GM18870 (cell line): ENCODE data around the gene ZNF726.
"Not testable (repeated sequence)": the region's sequence is repeated elsewhere in the genome, so short reads cannot be mapped to it uniquely, and the experiment has no call there.

Experiments
- ATAC-seq: cut with Tn5 transposase; IDR thresholded peaks from one replicate; pipeline ENCODE4 v1.9.1; 2021; ENCODE audit warnings: moderate library complexity; ENCODE audit not compliant: unreplicated experiment

Gene ZNF726

DNA sequence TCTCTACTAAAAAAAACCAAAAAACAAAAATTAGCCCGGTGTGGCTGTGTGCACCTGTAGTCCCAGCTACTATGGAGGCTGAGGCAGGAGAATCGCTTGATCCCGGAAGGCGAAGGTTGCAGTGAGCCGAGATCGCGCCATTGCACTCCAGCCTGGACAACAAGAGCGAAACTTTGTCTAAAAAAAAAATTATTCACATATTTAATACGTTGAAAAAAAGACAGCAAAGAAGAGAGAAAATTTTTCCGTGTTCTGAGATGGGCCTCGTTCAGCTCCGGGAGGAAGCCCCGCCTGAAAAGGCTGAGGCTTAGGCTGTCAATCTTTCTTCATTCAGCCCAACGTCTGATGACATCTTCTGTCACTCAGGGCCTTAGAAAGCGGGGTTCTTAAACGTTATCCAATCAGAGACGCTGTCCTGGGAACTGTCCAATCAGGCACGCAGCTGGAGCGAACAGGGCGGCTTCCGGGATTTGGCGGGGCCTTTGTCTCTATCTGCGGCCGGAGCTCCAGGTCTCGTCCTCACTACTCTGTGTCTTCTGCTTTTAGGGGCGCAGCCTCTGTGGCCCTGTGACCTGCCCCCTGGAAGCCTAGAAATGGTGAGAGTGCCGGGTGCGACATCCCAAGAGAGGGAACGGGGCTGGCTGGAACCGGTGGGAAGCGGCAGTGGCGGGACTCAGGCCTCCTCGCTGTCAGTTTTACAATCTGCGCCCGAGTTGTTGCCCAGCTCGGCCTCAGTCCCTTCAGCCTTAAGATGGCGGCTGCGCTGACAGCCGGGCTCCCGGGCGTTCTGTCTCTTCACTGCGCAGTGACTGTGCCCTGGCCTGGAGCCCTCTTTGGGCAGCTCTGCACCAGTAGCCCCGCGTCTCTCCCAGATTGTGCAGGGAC is at the start of gene ZNF726:
Gene ZNF726, plus strand, starts transcription at position 485 of the 885 bp plus-strand sequence. Its CDS starts 109 bp downstream, at position 594.
- ATAC-seq = peak; percentile 98

DNA sequence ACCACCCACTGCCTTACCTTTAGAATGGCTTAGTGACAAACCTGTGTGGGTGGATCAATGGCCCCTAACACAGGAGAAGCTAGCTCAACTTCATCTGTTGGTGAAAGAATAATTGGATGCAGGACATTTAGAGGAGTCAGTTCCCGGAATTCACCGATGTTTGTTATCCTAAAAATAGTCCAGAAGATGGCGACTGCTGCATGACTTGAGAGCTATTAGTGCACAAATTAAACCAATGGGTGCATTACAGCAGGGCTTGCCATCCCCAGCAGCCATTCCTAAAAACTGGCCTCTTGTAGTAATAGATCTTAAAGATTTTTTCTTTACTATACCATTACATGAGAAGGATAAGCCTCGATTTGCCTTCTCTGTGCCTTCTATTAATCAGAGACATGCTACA is 46.8 kb upstream of the ZNF726 start:
- no peak for ATAC-seq

DNA sequence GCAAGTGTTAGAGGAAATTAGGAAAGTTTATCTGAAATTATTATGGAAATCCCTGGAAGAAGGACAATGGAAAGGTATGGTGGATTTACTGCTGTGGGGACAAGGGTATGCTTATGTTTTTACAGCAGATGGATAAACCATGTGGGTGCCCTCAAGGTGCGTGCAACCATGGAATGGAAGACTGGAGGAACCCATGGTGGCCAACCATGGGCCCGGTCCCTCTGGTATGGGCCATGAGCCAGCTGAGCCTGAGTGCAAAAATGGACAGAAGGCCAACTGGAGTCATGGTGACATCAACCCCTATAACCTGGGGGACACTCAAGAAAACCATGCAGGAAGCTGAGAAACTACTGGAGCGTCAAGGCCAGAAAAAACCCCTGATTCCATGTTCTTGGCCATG is 46.1 kb upstream of the ZNF726 start:
- no peak for ATAC-seq

DNA sequence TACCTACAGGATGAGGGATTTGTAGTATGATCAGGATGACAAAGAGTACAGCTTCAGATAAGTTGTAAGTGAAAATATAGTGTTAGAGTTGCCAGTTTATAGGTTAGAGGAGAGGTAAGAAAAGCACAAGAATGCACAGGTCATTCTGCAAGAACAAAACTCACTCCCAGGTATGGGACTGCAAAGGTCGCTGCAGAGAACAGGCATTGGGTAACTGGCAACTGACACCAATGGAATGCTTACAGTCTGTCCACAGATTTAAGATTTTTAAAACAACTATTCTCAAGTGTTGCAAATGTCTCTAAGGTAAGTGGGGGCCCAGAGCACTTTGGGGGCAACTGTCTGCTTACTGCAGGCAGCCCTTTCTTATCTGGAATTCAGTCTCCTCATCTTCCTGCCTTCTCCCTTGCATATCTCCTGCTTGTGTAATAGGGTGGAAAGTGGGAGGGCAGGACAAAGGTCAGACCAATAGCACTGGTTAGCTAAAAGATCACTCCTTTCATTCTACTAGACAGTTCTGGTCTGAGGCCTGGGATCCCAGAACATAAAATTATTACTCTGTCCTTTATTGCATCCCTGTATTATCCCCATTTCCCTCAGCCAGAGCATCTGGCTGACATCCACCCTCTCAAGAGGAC is 42.3 kb upstream of the ZNF726 start:
- no peak for ATAC-seq

DNA sequence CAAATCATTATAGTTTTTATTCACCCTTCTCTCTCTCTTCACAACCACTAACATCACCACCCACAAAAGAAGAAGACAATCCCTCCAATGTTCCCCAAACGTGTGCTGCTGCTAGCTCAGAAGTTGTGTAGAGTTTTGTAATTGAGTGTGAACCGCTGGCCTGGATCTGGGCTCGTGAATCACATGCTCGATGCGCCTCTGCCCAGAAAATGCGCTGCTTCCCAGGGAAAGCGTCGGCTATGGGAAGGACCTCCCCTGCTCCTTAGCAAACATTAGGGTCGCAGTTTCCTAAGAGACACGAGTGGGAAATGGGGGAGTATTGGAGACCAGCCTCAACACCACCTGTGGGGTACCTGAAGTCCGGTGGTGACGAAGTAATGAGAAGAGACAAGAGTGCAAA is 38.4 kb upstream of the ZNF726 start:
- no peak for ATAC-seq

DNA sequence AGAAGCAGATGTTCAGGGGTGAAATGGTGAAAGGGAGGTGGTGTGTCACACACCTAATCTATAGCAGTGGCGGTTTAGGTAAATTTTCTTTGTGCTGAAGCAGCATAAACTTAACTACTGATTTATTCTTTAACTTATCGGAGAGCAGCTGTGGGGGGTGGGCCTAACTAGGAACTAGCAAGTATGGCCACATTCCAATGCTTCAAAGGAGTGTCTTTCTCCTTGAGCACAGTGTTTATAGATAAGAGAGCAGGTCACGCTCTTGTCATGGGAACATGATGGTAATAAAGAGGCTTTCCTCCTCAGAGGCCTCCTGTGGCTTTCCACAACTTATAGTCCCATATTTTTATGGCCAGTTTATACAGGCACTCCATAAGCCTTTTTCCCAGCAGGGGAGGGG is 37.9 kb upstream of the ZNF726 start:
- ATAC-seq = not testable (repeated sequence)

DNA sequence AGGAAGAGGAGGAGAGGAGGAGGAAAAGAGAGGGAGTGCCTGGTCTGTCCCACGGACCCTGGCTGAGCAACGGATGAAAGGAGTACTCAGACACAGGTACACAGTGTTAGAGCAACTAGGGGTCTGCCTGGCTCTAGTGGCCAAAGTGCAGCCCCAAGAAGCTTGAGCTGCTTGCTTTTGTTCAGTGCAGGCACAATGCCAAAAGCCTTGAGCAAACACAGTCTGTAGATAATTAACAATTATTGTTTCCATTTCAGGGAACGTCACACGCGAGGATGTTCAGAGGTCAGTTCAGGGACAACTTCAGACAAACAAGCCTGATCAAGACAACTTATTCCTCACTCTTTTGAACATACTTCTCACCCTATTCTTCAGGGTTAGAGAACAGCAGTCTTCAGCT is 32.2 kb upstream of the ZNF726 start:
- ATAC-seq = no peak

DNA sequence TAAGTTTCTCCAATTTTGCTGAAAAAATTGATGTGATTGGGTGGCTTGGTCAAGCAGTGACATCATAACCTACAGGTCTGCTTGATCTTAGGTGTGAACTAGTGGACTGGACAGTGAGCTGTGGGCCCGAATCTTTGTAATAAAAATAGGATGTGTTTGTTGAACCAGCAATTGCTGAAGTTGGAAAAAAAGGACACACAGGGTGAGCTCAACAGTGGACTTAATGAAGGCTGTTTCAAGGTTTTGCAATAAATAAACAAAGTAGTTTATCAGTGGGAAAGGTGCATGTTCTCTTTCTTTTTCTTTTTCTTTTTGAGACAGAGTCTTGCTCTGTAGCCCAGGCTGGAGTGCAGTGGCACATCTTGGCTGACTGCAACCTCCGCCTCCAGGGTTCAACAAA is 30.3 kb upstream of the ZNF726 start:
- ATAC-seq = no peak

DNA sequence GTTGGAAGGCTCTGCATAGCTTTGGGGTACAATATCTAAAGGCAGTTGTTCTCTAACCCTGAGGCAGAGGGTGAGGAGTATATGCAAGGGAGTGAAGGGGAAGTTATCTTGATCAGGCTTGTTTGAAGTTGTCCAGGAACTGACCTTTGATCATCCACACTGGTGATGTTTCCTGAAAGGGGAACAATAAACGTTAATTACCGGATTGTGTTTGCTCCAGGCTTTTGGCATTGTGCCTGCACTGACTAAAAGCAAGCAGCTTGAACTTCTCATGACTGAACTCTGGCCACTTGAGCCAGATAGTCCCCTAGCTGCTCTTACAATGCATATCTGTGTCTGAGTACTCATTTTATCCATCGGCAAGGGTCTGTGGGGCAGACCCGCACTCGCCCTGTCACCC is 27.0 kb upstream of the ZNF726 start:
- no peak for ATAC-seq

DNA sequence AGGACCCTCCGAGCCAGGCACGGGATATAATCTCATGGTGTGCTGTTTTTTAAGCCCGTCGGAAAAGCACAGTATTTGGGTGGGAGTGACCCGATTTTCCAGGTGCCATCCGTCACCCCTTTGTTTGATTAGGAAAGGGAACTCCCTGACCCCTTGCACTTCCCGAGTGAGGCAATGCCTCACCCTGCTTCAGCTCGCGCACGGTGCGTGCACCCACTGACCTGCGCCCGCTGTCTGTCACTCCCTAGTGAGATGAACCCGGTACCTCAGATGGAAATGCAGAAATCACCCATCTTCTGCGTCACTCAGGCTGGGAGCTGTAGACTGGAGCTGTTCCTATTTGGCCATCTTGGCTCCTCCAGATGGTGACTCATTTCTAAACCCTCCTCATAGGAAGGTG is 18.6 kb upstream of the ZNF726 start:
- ATAC-seq = not testable (repeated sequence)

DNA sequence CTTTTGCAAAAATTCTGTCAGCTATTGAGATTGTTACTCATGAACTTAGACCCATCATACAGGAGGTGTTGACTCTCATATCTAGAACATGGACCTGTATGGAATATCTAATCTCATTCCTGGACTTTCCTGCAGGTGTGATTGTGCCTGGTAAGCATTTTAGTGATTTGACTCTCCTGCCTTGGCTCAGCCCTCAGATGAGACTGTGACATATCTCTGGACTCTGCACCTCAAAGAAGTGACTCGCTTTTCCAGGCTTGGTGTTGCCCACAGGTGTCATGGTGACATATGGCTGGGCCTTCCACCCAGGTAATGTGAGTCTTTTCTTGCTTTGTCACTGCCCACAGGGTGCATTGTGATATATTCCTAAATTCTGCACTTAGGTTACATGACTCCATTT is 17.8 kb upstream of the ZNF726 start:
- no peak for ATAC-seq

DNA sequence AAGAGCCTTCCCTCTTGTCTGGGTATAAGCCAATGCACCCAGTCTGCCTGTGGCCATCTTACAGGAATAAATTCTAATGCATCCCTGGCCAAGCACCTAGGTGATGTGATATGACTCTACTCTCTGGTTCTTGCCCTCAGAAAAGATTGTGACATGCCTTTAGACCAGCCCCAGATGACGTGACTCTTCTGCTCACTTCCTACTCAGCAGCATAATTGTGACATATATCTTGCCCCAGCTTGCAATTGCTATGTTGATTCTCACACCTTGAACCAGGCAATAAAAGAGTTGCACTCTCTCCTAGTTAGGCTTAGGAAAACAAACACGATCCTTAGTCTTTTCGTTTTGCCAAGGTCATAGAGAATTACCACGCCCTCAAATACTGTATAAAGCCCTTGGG is 13.3 kb upstream of the ZNF726 start:
- ATAC-seq = no peak

DNA sequence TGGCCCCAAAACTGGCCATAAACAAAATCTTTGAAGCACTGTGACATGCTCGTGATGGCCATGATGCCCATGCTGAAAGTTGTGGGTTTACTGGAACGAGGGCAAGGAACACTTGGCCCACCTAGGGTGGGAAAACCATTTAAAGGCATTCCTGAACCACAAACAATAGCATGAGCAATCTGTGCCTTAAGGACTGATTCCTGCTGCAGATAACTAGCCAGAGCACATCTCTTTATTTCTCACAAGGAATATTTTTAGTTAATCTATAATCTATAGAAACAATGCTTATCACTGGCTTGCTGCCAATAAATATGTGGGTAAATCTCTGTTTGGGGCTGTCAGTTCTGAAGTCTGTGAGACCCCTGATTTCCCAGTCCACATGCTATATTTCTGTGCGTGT is 10.3 kb upstream of the ZNF726 start:
- no peak for ATAC-seq

DNA sequence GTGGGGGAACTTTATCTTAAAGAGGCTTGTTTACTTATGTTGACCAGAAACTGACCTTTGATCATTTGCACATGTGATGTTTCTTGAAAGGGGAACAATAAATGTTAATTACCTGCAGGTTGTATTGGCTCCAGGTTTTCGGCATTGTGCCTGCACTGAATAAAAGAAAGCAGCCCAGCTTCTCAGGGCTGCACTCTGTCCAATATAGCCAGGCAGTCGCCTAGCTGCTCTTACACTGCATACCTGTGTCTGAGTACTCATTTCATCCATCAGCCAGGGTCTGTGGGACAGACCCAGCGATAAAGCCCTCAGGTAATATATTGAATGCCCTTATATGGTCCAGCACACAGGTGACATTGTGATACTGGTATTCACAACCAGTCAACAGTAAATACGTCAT is 8.9 kb upstream of the ZNF726 start:
- ATAC-seq = no peak

DNA sequence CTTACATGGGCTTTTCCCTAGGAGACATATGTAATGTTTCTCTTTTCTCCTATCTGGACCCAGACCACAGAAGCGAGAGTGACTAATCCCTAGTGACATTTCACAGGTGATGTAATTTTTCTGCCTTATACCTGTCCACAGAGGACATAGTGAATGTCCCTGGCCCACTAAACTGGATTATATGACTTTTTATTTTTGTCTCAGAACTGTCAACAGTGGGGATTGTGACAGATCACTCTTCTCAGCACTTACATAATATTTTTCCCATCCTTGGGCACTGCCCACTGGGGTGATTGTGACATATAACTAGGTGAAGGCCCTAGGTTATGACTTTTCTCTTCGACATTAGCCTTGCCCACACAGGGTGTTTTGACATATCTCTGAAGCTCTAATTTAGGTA is 7.9 kb upstream of the ZNF726 start:
- no peak for ATAC-seq

DNA sequence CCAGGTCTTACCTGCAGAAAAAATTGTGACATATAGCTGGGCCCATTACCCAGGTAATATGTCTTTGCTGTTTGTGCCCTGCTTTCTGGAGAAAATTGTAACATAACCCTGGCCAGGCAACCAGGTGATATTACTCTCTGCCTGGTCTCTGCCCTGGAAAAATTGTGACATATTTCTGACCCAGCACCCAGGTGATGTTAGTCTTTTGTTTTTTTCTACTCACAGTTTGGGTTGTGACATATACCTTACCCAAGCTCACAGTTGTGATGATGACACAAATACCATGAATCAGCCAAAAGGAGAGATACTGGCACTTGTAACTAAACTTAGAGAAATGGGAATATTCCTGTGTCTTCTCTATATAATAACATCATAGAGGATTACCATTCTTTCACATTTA is 6.5 kb upstream of the ZNF726 start:
- no peak for ATAC-seq

DNA sequence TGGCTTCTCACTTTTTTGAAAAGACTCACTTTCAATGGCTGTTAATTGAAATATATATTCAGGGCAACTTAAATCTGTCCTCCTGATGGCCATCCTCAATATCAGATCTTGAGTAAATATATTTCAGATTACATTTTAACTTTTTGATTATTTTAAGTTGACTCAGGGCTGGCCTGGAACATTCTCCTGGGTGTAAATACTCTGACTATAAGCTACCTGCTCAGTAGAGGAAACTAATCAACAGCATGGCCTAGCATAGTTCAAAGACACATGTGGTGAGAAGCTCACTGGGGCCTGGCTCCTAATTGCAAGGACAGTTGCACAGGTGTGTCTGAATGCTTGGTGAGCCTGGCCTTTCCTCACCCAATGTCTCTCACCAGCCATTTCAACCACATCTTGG is 5.5 kb upstream of the ZNF726 start:
- ATAC-seq = no peak

DNA sequence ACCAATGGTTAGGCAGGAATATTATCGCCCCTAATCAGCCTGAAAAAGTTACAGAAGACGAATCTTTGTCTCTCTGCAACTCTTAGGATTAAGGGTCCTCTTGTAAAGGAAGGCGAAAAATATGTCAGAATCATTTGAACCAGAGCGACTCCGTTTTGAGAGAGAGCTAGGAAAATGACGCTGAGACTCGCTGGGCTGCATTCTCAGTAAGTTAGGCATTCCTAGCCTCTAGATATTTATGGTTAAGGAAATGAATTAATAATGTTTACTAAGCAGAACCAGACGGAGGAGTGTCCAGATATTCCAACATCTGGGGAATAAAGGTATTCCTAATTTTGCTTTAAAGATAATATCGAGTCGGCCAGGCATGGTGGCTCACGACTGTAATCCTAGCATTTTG is 755 bp upstream of the ZNF726 start:
- ATAC-seq = no peak

DNA sequence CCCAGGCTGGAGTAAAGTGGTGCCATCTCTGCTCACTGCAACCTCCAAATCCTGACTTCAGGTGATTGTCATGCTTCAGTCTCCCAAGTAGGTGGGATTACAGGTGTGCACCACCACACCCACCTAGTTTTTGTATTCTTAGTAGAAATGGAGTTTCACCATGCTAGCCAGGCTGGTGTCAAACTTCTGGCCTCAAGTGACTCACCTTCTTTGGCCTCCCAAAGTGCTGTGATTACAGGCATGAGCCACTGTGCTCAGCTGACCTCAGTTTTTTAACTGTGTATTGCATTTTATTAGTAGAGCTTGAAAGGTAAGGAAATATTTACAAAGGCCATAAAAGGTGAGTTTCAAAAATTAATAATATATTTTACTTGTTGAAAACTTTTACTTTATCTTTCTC is 2.3 kb downstream of the ZNF726 start:
- no peak for ATAC-seq

DNA sequence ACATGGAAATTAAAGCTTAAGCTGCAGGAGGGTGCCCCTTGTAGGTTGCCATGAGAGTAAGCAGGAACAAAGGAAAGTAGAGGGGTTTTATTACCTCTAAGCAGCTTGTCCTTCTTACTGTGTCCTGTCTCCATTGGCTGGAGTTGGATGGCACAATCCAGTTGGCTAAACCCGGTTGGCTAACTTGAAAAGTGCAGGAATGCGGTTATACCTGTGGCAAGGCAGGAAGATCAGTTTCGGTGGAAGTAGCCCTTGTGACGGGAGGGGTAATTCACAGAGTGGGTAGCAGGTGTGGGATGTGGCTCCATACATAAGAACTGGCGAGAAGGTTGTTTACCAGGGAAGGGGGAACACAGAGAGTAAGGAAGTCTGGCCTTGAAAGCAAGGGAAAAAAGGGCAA is 3.2 kb downstream of the ZNF726 start:
- ATAC-seq = no peak

DNA sequence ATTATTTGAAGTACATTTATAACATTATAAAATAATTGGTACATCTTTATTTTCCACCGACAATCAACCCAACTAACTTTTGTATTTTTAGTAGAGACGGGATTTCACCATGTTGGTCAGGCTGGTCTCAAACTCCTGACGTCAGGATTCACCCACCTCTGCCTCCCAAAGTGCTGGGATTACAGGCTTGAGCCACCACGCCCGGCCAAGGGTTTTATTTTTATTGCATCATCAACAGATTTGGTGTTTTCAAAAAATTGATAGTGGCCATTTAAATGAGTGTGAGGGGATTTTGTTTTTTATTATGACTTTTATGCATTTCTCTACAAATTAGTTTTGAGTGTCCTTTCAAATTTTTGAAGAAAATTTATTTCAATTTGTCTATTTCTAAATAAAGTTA is 10.6 kb downstream of the ZNF726 start:
- no peak for ATAC-seq

DNA sequence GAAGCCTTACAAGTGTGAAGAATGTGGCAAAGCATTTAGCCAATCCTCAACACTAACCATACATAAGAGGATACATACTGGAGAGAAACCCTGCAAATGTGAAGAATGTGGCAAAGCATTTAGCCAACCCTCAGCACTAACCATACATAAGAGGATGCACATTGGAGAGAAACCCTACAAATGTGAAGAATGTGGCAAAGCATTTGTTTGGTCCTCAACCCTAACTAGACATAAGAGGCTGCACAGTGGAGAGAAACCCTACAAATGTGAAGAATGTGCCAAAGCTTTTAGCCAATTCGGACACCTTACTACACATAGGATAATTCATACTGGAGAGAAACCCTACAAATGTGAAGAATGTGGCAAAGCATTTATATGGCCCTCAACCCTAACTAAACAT is 18.2 kb downstream of the ZNF726 start:
- ATAC-seq = no peak

DNA sequence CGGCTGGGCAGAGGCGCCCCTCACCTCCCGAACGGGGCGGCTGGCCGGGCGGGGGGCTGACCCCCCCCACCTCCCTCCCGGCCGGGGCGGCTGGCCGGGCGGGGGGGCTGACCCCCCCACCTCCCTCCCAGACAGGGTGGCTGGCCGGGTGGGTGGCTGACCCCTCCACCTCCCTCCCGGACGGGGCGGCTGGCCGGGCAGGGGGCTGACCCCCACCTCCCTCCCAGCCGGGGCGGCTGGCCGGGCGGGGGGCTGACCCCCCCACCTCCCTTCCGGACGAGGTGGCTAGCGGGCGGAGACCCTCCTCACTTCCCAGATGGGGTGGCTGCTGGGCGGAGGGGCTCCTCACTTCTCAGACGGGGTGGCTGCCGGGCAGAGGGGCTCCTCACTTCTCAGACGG is 22.3 kb downstream of the ZNF726 start:
- ATAC-seq = not testable (repeated sequence)
